GM23338 (cell line): ENCODE results near the gene HSP90B1. TPM values are rescaled to one million over a fixed set of nuclear protein-coding genes. Genes with fewer than 3 reads are reported as not detected.
A peak's percentile ranks its signal among the peaks of the same experiment; 100 is the strongest.

Source experiments
- ATAC-seq: fragments of 200-7000 bp; cut with Tn5 transposase; 3 replicates; pipeline ENCODE4 v1.9.1; 2020
- DNase-seq: peaks from one replicate; pipeline ENCODE4 v3.0.0-alpha.2; 2015; ENCODE audit warnings: low spot score
- H2AFZ ChIP-seq: fragments of 200-600 bp; sonication (generic); 2 replicates; pipeline ENCODE4 v1.8.0; 2016; ENCODE audit warnings: antibody characterized with exemption, mild to moderate bottlenecking, moderate library complexity
- H3F3A ChIP-seq: fragments of 200-600 bp; sonication (generic); replicated peaks from 2 replicates; pipeline ENCODE4 v1.8.0; 2017; ENCODE audit warnings: antibody characterized with exemption, mixed run types, low read depth
- H3K27ac ChIP-seq: fragments of 200-600 bp; sonication (generic); 2 replicates; pipeline ENCODE4 v1.6.1; 2016; ENCODE audit warnings: low read depth
- H3K27me3 ChIP-seq: fragments of 200-600 bp; sonication (generic); 2 replicates; pipeline ENCODE4 v1.8.0; 2016; ENCODE audit warnings: mild to moderate bottlenecking, mixed run types, moderate library complexity; ENCODE audit not compliant: insufficient read depth
- H3K36me3 ChIP-seq: fragments of 200-600 bp; sonication (generic); 2 replicates; pipeline ENCODE4 v1.8.0; 2016; ENCODE audit warnings: mild to moderate bottlenecking; ENCODE audit not compliant: insufficient read depth
- H3K4me1 ChIP-seq: fragments of 200-600 bp; sonication (generic); 2 replicates; pipeline ENCODE4 v1.8.0; 2016; ENCODE audit warnings: mild to moderate bottlenecking, moderate library complexity; ENCODE audit not compliant: insufficient read depth
- H3K4me2 ChIP-seq: fragments of 200-600 bp; sonication (generic); 2 replicates; pipeline ENCODE4 v1.7.1; 2017; ENCODE audit warnings: mixed run types
- H3K4me3 ChIP-seq: fragments of 200-600 bp; sonication (generic); 2 replicates; pipeline ENCODE4 v1.6.1; 2016; ENCODE audit warnings: mixed run types
- H3K79me2 ChIP-seq: fragments of 200-600 bp; sonication (generic); replicated peaks from 2 replicates; pipeline ENCODE4 v1.8.0; 2017; ENCODE audit warnings: mild to moderate bottlenecking; ENCODE audit not compliant: insufficient read depth
- H3K9me2 ChIP-seq: fragments of 200-600 bp; sonication (generic); 2 replicates; pipeline ENCODE4 v1.8.0; 2017; ENCODE audit not compliant: insufficient read depth
- H4K20me1 ChIP-seq: fragments of 200-600 bp; sonication (generic); replicated peaks from 2 replicates; pipeline ENCODE4 v1.8.0; 2017; ENCODE audit warnings: mild to moderate bottlenecking; ENCODE audit not compliant: insufficient read depth
- H3K27ac Mint-ChIP-seq: 2 replicates; pipeline ENCODE4 v1.8.0; 2020; ENCODE audit warnings: inconsistent platforms, mild to moderate bottlenecking, moderate library complexity, mixed read lengths
- H3K27me3 Mint-ChIP-seq: 3 replicates; pipeline ENCODE4 v1.8.0; 2022; ENCODE audit warnings: low read depth, mild to moderate bottlenecking, moderate library complexity, mixed read lengths, inconsistent platforms; ENCODE audit not compliant: insufficient read depth, poor library complexity
- H3K36me3 Mint-ChIP-seq: 3 replicates; pipeline ENCODE4 v1.8.0; 2021; ENCODE audit warnings: low read depth, mild to moderate bottlenecking, inconsistent platforms, moderate library complexity, mixed read lengths
- H3K4me1 Mint-ChIP-seq: 3 replicates; pipeline ENCODE4 v1.8.0; 2020; ENCODE audit warnings: mild to moderate bottlenecking, inconsistent platforms, mixed read lengths
- H3K4me3 Mint-ChIP-seq: 3 replicates; pipeline ENCODE4 v1.8.0; 2021; ENCODE audit warnings: moderate library complexity, mild to moderate bottlenecking, inconsistent platforms, mixed read lengths
- H3K9me3 Mint-ChIP-seq: 3 replicates; pipeline ENCODE4 v1.8.0; 2020; ENCODE audit warnings: moderate library complexity, mild to moderate bottlenecking, inconsistent platforms, mixed read lengths
- POLR2AphosphoS5 ChIP-seq: IDR thresholded peaks from 2 replicates; pipeline ENCODE4 v1.6.1; 2016; ENCODE audit warnings: antibody characterized with exemption, low read depth
- ZNF331 ChIP-seq: fragments of 250-450 bp; sonication (Bioruptor Pico); IDR thresholded peaks from 2 replicates; pipeline ENCODE4 v1.5.0; 2020; ENCODE audit warnings: low read depth, mild to moderate bottlenecking, moderate library complexity
- ZNF462 ChIP-seq: fragments of 250-450 bp; sonication (Bioruptor Pico); IDR thresholded peaks from 2 replicates; pipeline ENCODE4 v1.5.0; 2020; ENCODE audit warnings: mild to moderate bottlenecking, moderate library complexity
- polyA plus RNA-seq: library from polyadenylated mRNA; unstranded; fragments of >200 nt; fragmentation: Nextera tagmentation; extraction: Ambion mirVana; gene quantifications from 2 replicates; pipeline ENCODE4 v1.2.1, GENCODE V29; 2016
- total RNA-seq: library from RNA; depleted of rRNA; stranded (reverse); fragments of >200 nt; shearing (Covaris generic); gene quantifications from 2 replicates; pipeline ENCODE4 v1.2.3, GENCODE V29; 2014

The HSP90B1 gene
- total and polyA plus RNA-seq, 2 experiments from 2014 or later: 605 to 1,312 TPM

GRCh38 chr12:103964805-103965204 is 34.6 kb downstream of the HSP90B1 start:
- peaks cover 20% of the 10 kb centered on the region for H3K4me1 Mint-ChIP-seq

More at GRCh38 chr12:103964805-103965204, 34.6 kb downstream of the HSP90B1 start:
- Mint-ChIP-seq H3K36me3 (peaks cover 30% of the 10 kb centered on the region), H3K27me3 (peaks cover 10% of the 10 kb centered on the region), H3K4me3 (peak overlapping the region; percentile 100), H3K9me3 (no peaks in the 10 kb centered on the region), H3K27ac (peak overlapping the region; percentile 99)
- no peak for ATAC-seq
- peak overlapping the region; percentile 94 for H3K4me2 ChIP-seq
- H4K20me1 ChIP-seq: peaks cover 20% of the 10 kb centered on the region
- no peak for DNase-seq
- H3K27me3 ChIP-seq: no peaks in the 10 kb centered on the region
- TF ChIP-seq ZNF331 (CRISPR knock-in tag) (no peak), ZNF462 (CRISPR knock-in tag) (no peak), POLR2AphosphoS5 (0 out of 2 replicates have a peak, but pooled peaks have one; percentile 3)
- H3K36me3 ChIP-seq: no peaks in the 10 kb centered on the region
- H3F3A ChIP-seq: peaks cover 4% of the 10 kb centered on the region; the same call in 1 of the 2 replicates
- peaks cover 7% of the 10 kb centered on the region; the same call in 1 of the 2 replicates for H3K4me1 ChIP-seq
- H2AFZ ChIP-seq: no peak overlapping the region
- H3K9me2 ChIP-seq: no peaks in the 10 kb centered on the region
- H3K79me2 ChIP-seq: peaks cover 62% of the 10 kb centered on the region
- H3K4me3 ChIP-seq: peak overlapping the region; percentile 95
- peak overlapping the region; percentile 30 for H3K27ac ChIP-seq
